ENCODE results near the gene METTL1. TPM values are rescaled to one million over a fixed set of nuclear protein-coding genes. Genes with fewer than 3 reads are reported as not detected.
"Not testable (repeated sequence)": the region's sequence is repeated elsewhere in the genome, so short reads cannot be mapped to it uniquely, and the experiment has no call there.

Gene METTL1
- total RNA-seq, 2 experiments from 2014 or later = 26.3 to 28.8 TPM

DNA sequence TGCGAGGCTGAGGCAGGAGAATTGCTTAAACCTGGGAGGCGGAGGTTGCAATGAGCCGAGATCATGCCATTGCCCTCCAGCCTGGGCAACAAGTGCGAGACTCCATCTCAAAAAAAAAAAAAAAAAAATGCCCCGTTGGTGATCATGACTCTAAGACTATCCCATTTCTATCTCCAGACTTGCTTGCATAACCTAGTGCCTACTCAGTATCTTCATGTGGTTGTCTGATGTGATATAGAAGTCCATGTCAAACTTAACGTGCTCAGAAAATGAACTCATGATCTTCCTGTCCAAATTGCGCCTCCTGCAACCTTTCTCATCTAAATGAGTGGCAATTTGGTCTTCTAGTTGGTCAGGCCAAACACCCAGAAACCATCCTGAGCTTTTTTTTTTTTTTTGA is 6.0 kb upstream of the METTL1 start:
- no peaks in the 10 kb centered on the region for H3K27me3 Mint-ChIP-seq (ENCODE audit: low read depth)
- no peak for DNase-seq
- no peak for ATAC-seq
- H3K36me3 Mint-ChIP-seq (ENCODE audit: low read depth) = peaks cover 14% of the 10 kb centered on the region
- H3K4me1 Mint-ChIP-seq (ENCODE audit: low read depth) = peaks cover 40% of the 10 kb centered on the region
- no peak overlapping the region for H3K27ac Mint-ChIP-seq
- CTCF ChIA-PET = interaction anchor here (1.4 to 2.6 kb wide), 4 partner anchors 13 to 24 kb away, joined by 4 to 12 read pairs (median 5); no protein-coding TSS in a partner anchor
- no peak overlapping the region for H3K4me3 Mint-ChIP-seq
- POLR2A ChIA-PET = interaction anchor here (0.7 kb wide), 1 partner anchor 87 kb away, joined by 3 read pairs; no protein-coding TSS in a partner anchor
- H3K9me3 Mint-ChIP-seq (ENCODE audit: insufficient read depth) = no peaks in the 10 kb centered on the region

- ChIA-PET CTCF (interaction anchor here (0.8 to 1.5 kb wide), 2 partner anchors 25 to 120 kb away, joined by 3 to 4 read pairs; no protein-coding TSS in a partner anchor), POLR2A (no interaction called here)
- ATAC-seq = no peak
- no peak for DNase-seq
- H3K27me3 Mint-ChIP-seq (ENCODE audit: low read depth) = no peaks in the 10 kb centered on the region
- H3K4me3 Mint-ChIP-seq = no peak overlapping the region
- H3K4me1 Mint-ChIP-seq (ENCODE audit: low read depth) = peaks cover 37% of the 10 kb centered on the region
- H3K9me3 Mint-ChIP-seq (ENCODE audit: insufficient read depth) = no peaks in the 10 kb centered on the region
- H3K36me3 Mint-ChIP-seq (ENCODE audit: low read depth) = peaks cover 11% of the 10 kb centered on the region
- no peak overlapping the region for H3K27ac Mint-ChIP-seq
Observed at GRCh38 chr12:57777367-57777766, 5.5 kb upstream of the METTL1 start.

- DNase-seq = no peak
- peaks cover 9% of the 10 kb centered on the region for H3K36me3 Mint-ChIP-seq (ENCODE audit: low read depth)
- no peak overlapping the region for H3K4me3 Mint-ChIP-seq
- no peak for ATAC-seq
- H3K27ac Mint-ChIP-seq = no peak overlapping the region
- CTCF ChIA-PET = interaction anchor here (1.1 to 1.9 kb wide), 2 partner anchors 128 to 129 kb away, joined by 3 to 5 read pairs; no protein-coding TSS in a partner anchor
- POLR2A ChIA-PET = no interaction called here
- no peaks in the 10 kb centered on the region for H3K9me3 Mint-ChIP-seq (ENCODE audit: insufficient read depth)
- H3K27me3 Mint-ChIP-seq (ENCODE audit: low read depth) = no peaks in the 10 kb centered on the region
- H3K4me1 Mint-ChIP-seq (ENCODE audit: low read depth) = peaks cover 32% of the 10 kb centered on the region
Observed at GRCh38 chr12:57776247-57776587, 4.3 kb upstream of the METTL1 start.

- CTCF ChIA-PET = interaction anchor here (0.7 to 1.9 kb wide), 3 partner anchors 128 to 162 kb away, joined by 3 to 5 read pairs (median 3); no protein-coding TSS in a partner anchor
- H3K9me3 Mint-ChIP-seq (ENCODE audit: insufficient read depth) = no peaks in the 10 kb centered on the region
- H3K4me3 Mint-ChIP-seq = no peak overlapping the region
- no peak for ATAC-seq
- peaks cover 10% of the 10 kb centered on the region for H3K36me3 Mint-ChIP-seq (ENCODE audit: low read depth)
- no peak for DNase-seq
- H3K27me3 Mint-ChIP-seq (ENCODE audit: low read depth) = no peaks in the 10 kb centered on the region
- H3K4me1 Mint-ChIP-seq (ENCODE audit: low read depth) = peaks cover 30% of the 10 kb centered on the region
- POLR2A ChIA-PET = no interaction called here
- H3K27ac Mint-ChIP-seq = no peak overlapping the region
Observed at GRCh38 chr12:57775563-57776246, 3.8 kb upstream of the METTL1 start.

DNA sequence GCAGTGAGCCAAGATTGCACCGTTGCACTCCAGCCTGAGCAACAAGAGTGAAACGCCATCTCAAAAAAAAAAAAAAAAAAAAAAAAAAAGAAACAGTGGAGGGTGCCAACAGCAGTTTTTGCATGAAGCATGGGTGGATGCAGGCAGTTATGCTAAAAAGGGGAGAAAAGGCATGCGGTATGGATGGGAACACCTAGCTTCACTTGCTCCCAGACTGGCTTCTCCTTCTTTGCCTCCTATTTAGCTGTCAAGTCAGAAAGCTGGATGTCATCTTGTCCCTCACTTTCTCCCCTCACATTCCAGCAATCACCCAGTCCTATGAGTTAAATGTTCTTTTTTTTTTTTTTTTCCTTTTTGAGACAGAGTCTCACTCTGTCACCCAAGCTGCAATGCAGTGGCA is 3.1 kb upstream of the METTL1 start:
- peaks cover 15% of the 10 kb centered on the region for H3K36me3 Mint-ChIP-seq (ENCODE audit: low read depth)
- H3K4me3 Mint-ChIP-seq = no peak overlapping the region
- POLR2A ChIA-PET = no interaction called here
- H3K27ac Mint-ChIP-seq = no peak overlapping the region
- no peaks in the 10 kb centered on the region for H3K27me3 Mint-ChIP-seq (ENCODE audit: low read depth)
- CTCF ChIA-PET = interaction anchor here (0.7 to 1.9 kb wide), 3 partner anchors 18 to 163 kb away, joined by 3 to 5 read pairs (median 5); no protein-coding TSS in a partner anchor
- no peaks in the 10 kb centered on the region for H3K9me3 Mint-ChIP-seq (ENCODE audit: insufficient read depth)
- no peak for ATAC-seq
- DNase-seq = no peak
- peaks cover 29% of the 10 kb centered on the region for H3K4me1 Mint-ChIP-seq (ENCODE audit: low read depth)

DNA sequence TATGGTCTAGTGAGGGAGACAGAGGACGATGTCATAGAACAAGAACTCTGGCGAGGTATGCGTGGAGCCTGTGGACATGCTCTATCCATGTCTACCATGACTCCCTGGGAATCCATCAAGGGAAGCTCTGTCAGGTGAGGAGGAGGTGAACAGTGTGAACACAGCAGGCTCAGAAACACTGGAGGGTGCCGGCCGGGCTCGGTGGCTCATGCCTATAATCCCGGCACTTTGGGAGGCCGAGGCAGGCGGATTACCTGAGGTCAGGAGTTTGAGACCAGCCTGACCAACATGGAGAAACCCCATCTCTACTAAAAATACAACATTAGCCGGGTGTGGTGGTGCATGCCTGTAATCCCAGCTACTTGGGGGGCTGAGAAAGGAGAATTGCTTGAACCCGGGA is 2.7 kb upstream of the METTL1 start:
- CTCF ChIA-PET = interaction anchor here (0.9 to 1.9 kb wide), 3 partner anchors 15 to 130 kb away, joined by 4 to 5 read pairs (median 5); no protein-coding TSS in a partner anchor
- peaks cover 27% of the 10 kb centered on the region for H3K4me1 Mint-ChIP-seq (ENCODE audit: low read depth)
- H3K9me3 Mint-ChIP-seq (ENCODE audit: insufficient read depth); ATAC-seq; H3K27me3 Mint-ChIP-seq (ENCODE audit: low read depth); H3K4me3 Mint-ChIP-seq; POLR2A ChIA-PET; DNase-seq; H3K27ac Mint-ChIP-seq: not testable (repeated sequence)
- H3K36me3 Mint-ChIP-seq (ENCODE audit: low read depth) = peaks cover 19% of the 10 kb centered on the region

DNA sequence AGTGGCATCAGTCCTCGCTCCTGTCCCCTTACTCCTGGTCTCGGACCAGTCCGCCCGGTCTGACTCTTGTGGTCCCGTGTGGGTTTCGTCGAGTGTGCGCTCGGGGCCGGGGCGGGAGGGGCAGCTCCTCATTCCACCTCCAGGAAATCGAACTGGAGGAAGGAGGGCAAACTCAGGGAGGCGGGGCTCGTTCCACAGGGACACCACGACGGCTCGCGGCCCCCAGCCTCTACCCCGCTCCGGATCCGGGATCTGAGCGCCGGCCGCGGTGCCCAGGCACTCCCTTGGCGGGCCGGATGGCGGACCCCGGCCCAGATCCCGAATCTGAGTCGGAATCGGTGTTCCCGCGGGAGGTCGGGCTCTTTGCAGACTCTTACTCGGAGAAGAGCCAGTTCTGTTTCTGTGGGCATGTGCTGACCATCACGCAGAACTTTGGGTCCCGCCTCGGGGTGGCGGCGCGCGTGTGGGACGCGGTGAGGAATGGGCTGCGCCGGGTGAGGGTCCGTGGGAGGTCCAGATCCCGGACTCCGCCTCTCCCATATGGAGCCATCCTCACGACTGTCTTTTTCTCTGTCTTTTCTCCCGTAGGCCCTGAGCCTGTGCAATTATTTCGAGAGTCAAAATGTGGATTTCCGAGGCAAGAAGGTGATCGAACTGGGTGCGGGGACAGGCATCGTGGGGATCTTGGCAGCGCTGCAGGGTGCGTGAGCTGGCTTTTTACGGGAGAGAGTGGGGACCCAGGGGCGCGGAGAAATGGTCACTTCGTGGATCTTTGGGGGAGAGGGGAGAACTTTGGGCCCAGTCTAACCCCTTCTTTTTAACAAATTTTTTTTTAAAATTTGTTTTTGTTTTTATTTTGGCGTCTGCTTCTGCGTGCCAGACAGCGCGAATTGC is 771 bp upstream of the METTL1 start, which contains the start of gene EEF1AKMT3:
EEF1AKMT3 (plus strand) TSS at position 186 of the 894 bp plus-strand sequence; CDS start at position 297, 111 bp downstream.
- peaks cover 21% of the 10 kb centered on the region for H3K4me1 Mint-ChIP-seq (ENCODE audit: low read depth)
- CTCF ChIA-PET = interaction anchor here (0.9 to 1.5 kb wide), 8 partner anchors 9 to 31 kb away, joined by 3 to 13 read pairs (median 4); partner anchors contain the start of gene TSFM
- ATAC-seq = peak; percentile 50
- peak; percentile 55 for DNase-seq
- no peaks in the 10 kb centered on the region for H3K27me3 Mint-ChIP-seq (ENCODE audit: low read depth)
- POLR2A ChIA-PET = interaction anchor here (0.7 to 1.3 kb wide), 4 partner anchors 8 to 16 kb away, joined by 3 to 6 read pairs (median 5); partner anchors contain the start of gene TSFM
- peak within 1 kb of the TSS; percentile 97 for H3K4me3 Mint-ChIP-seq
- H3K36me3 Mint-ChIP-seq (ENCODE audit: low read depth) = peaks cover 25% of the 10 kb centered on the region
- no peaks in the 10 kb centered on the region for H3K9me3 Mint-ChIP-seq (ENCODE audit: insufficient read depth)
- H3K27ac Mint-ChIP-seq = peak within 1 kb of the TSS; percentile 98

DNA sequence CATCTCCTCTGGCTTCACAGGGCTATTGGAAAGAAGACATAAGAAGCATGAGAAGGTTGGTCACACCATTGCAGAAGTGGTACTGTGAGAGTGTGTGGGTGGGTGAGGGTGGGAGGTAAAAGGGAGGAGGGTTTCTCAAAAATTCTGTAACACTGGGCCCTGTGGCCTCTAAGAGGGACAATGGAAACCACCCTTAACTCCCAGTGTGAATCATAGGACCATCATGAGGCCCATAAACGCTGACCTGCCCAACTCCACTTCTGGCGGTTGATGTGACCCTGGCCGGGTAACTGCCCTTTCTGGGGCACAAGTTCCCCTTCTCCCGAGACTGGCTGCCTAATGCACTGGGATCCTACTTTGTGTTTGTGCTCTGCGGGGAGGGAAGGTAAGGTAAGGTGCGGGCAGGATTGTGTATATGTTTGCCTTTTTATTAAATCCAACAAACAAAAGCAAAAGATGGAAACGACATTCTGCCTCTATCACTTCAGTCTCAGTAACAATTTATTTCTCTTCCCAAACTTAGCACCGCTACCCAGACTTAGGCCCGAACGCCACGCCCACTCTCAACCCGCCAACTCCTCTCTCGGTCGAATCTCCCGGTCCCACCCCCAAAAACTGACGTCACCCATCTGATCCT is 551 bp downstream of the METTL1 start:
- peak; percentile 75 for ATAC-seq
- no peaks in the 10 kb centered on the region for H3K9me3 Mint-ChIP-seq (ENCODE audit: insufficient read depth)
- peak; percentile 91 for DNase-seq
- POLR2A ChIA-PET = interaction anchor here (0.6 to 1.3 kb wide), 3 partner anchors 9 to 99 kb away, joined by 3 to 5 read pairs (median 5); partner anchors contain the start of gene TSFM
- H3K36me3 Mint-ChIP-seq (ENCODE audit: low read depth) = peaks cover 27% of the 10 kb centered on the region
- peak overlapping the region; percentile 98 for H3K27ac Mint-ChIP-seq
- peaks cover 4% of the 10 kb centered on the region for H3K27me3 Mint-ChIP-seq (ENCODE audit: low read depth)
- CTCF ChIA-PET = interaction anchor here (0.9 to 1.5 kb wide), 6 partner anchors 10 to 15 kb away, joined by 3 to 13 read pairs (median 7); partner anchors contain the start of gene TSFM
- H3K4me1 Mint-ChIP-seq (ENCODE audit: low read depth) = peaks cover 27% of the 10 kb centered on the region
- peak overlapping the region; percentile 97 for H3K4me3 Mint-ChIP-seq

GRCh38 chr12:57770734-57771133 is 1.2 kb downstream of the METTL1 start:
- Mint-ChIP-seq H3K4me1 (ENCODE audit: low read depth) (peaks cover 33% of the 10 kb centered on the region), H3K4me3 (peak overlapping the region; percentile 39), H3K27ac (peak overlapping the region; percentile 61), H3K36me3 (ENCODE audit: low read depth) (peaks cover 25% of the 10 kb centered on the region), H3K27me3 (ENCODE audit: low read depth) (peaks cover 7% of the 10 kb centered on the region), H3K9me3 (ENCODE audit: insufficient read depth) (no peaks in the 10 kb centered on the region)
- POLR2A ChIA-PET = no interaction called here
- DNase-seq (no peak), ATAC-seq (no peak)
- CTCF ChIA-PET = interaction anchor here (1.0 to 1.1 kb wide), 2 partner anchors 11 to 14 kb away, joined by 3 read pairs; no protein-coding TSS in a partner anchor

- Mint-ChIP-seq H3K9me3 (ENCODE audit: insufficient read depth) (no peaks in the 10 kb centered on the region), H3K4me1 (ENCODE audit: low read depth) (peaks cover 44% of the 10 kb centered on the region), H3K36me3 (ENCODE audit: low read depth) (peaks cover 24% of the 10 kb centered on the region), H3K4me3 (no peak overlapping the region), H3K27me3 (ENCODE audit: low read depth) (peaks cover 9% of the 10 kb centered on the region), H3K27ac (no peak overlapping the region)
- ChIA-PET POLR2A (no interaction called here), CTCF (interaction anchor here (1.1 to 5.4 kb wide), 2 partner anchors 10 to 13 kb away, joined by 3 to 72 read pairs; partner anchors contain the start of gene MARCHF9)
- no peak for DNase-seq
- ATAC-seq = no peak
Observed at GRCh38 chr12:57769594-57769993, 2.3 kb downstream of the METTL1 start.

GRCh38 chr12:57767876-57768275 is 4.0 kb downstream of the METTL1 start:
- H3K36me3 Mint-ChIP-seq (ENCODE audit: low read depth) = peaks cover 20% of the 10 kb centered on the region
- H3K4me3 Mint-ChIP-seq = no peak overlapping the region
- H3K27ac Mint-ChIP-seq = no peak overlapping the region
- DNase-seq (no peak), ATAC-seq (no peak)
- peaks cover 12% of the 10 kb centered on the region for H3K27me3 Mint-ChIP-seq (ENCODE audit: low read depth)
- POLR2A ChIA-PET = interaction anchor here (1.7 to 1.8 kb wide), 2 partner anchors 8 to 11 kb away, joined by 5 read pairs; no protein-coding TSS in a partner anchor
- H3K9me3 Mint-ChIP-seq (ENCODE audit: insufficient read depth) = no peaks in the 10 kb centered on the region
- CTCF ChIA-PET = interaction anchor here (1.0 to 5.4 kb wide), 5 partner anchors 8 to 136 kb away, joined by 3 to 72 read pairs (median 10); partner anchors contain the start of gene MARCHF9
- peaks cover 44% of the 10 kb centered on the region for H3K4me1 Mint-ChIP-seq (ENCODE audit: low read depth)

Data from activated CD8-positive, alpha-beta T cell treated with anti-CD3 and anti-CD28 coated beads, Interleukin-2, amount 10 ng/mL, durations not matched to agents 7 days and 5 days (primary cell).